HepG2 (cell line): ENCODE measurements around the gene MAFF. TPM values are rescaled to one million over a fixed set of nuclear protein-coding genes. Genes with fewer than 3 reads are reported as not detected.

Source experiments
- CHD2 ChIP-seq: IDR thresholded peaks from 2 replicates; pipeline ENCODE4 v1.6.1; 2011; ENCODE audit warnings: low read depth, low read length, improper control_type of control experiment
- CHD4 ChIP-seq: fragments of 200-600 bp; sonication (generic); IDR thresholded peaks from 2 replicates; pipeline ENCODE4 v1.7.0; 2017; ENCODE audit warnings: mild to moderate bottlenecking, low read length, borderline replicate concordance
- NFE2L2 ChIP-seq: fragments of 150-350 bp; IDR thresholded peaks from 2 replicates; pipeline ENCODE4 v1.6.1; 2014; ENCODE audit warnings: low read length
- PRMT3 ChIP-seq: sonication (generic); formaldehyde crosslinking; IDR thresholded peaks from 2 replicates; pipeline ENCODE4 v1.8.1; 2022; ENCODE audit warnings: low read depth, mild to moderate bottlenecking, moderate library complexity, missing genetic modification reagents, borderline replicate concordance
- REPIN1 ChIP-seq: sonication (generic); formaldehyde crosslinking; IDR thresholded peaks from 2 replicates; pipeline ENCODE4 v1.8.0; 2022; ENCODE audit warnings: missing genetic modification reagents, low read depth, mild to moderate bottlenecking, borderline replicate concordance
- TOPORS ChIP-seq: sonication (generic); formaldehyde crosslinking; IDR thresholded peaks from 2 replicates; pipeline ENCODE4 v1.8.0; 2023; ENCODE audit warnings: mild to moderate bottlenecking, missing genetic modification reagents
- ZNF232 ChIP-seq: sonication (generic); formaldehyde crosslinking; IDR thresholded peaks from 2 replicates; pipeline ENCODE4 v1.4.0; 2020; ENCODE audit warnings: missing genetic modification reagents, borderline replicate concordance
- ZNF30 ChIP-seq: sonication (generic); formaldehyde crosslinking; IDR thresholded peaks from 2 replicates; pipeline ENCODE4 v1.5.0; 2020; ENCODE audit warnings: mild to moderate bottlenecking, missing genetic modification reagents
- ZNF780A ChIP-seq: sonication (generic); formaldehyde crosslinking; IDR thresholded peaks from 2 replicates; pipeline ENCODE4 v1.8.0; 2022; ENCODE audit warnings: mild to moderate bottlenecking, missing genetic modification reagents, moderate library complexity
- polyA plus RNA-seq, 8 experiments: library from polyadenylated mRNA; depleted of rRNA in 3 of 8; stranded (reverse) in 7 of 8; unstranded in 1 of 8; fragments of >200 nt; fragmentation: Illumina TruSeq in 4 of 8; extraction: Trizol in 4 of 8; gene quantifications; 2 replicates each; pipeline versions ENCODE4 v1.2.1 to v1.2.3, GENCODE V29; 2011 to 2016; ENCODE audit warnings: low read depth in 4 of 8, missing spikeins in 1 of 8, mixed read lengths in 1 of 8; ENCODE audit not compliant: insufficient read depth in 1 of 8
- total RNA-seq, 5 experiments: library from RNA; depleted of rRNA; stranded (reverse); fragments of >200 nt; fragmentation: Illumina TruSeq; extraction: Trizol; gene quantifications; 2 replicates each; pipeline ENCODE4 v1.2.3, GENCODE V29; 2016; ENCODE audit warnings: low read depth in 1 of 5
- TF ChIP-seq, protein P1 (sequence below): sonication (generic); formaldehyde crosslinking; IDR thresholded peaks from 2 replicates; pipeline ENCODE4 v1.4.0; 2020; ENCODE audit warnings: missing genetic modification reagents, borderline replicate concordance
- TF ChIP-seq, protein P2 (sequence below): sonication (generic); formaldehyde crosslinking; IDR thresholded peaks from 2 replicates; pipeline ENCODE4 v1.4.0; 2020; ENCODE audit warnings: missing genetic modification reagents
- TF ChIP-seq, protein P3 (sequence below): sonication (generic); formaldehyde crosslinking; IDR thresholded peaks from 2 replicates; pipeline ENCODE4 v1.5.0; 2020; ENCODE audit warnings: missing genetic modification reagents
- TF ChIP-seq, protein P4 (sequence below): sonication (generic); formaldehyde crosslinking; IDR thresholded peaks from 2 replicates; pipeline ENCODE4 v1.4.0; 2020; ENCODE audit warnings: mild to moderate bottlenecking, missing genetic modification reagents
- TF ChIP-seq, protein P5 (sequence below): sonication (generic); formaldehyde crosslinking; IDR thresholded peaks from 2 replicates; pipeline ENCODE4 v1.4.0; 2020; ENCODE audit warnings: missing genetic modification reagents, borderline replicate concordance

Gene MAFF
- total and polyA plus RNA-seq, 2 of the 13 experiments (the other 11 are each of a cell fraction or from before 2014, with no cell fraction given) = 5.4 to 14.3 TPM

DNA sequence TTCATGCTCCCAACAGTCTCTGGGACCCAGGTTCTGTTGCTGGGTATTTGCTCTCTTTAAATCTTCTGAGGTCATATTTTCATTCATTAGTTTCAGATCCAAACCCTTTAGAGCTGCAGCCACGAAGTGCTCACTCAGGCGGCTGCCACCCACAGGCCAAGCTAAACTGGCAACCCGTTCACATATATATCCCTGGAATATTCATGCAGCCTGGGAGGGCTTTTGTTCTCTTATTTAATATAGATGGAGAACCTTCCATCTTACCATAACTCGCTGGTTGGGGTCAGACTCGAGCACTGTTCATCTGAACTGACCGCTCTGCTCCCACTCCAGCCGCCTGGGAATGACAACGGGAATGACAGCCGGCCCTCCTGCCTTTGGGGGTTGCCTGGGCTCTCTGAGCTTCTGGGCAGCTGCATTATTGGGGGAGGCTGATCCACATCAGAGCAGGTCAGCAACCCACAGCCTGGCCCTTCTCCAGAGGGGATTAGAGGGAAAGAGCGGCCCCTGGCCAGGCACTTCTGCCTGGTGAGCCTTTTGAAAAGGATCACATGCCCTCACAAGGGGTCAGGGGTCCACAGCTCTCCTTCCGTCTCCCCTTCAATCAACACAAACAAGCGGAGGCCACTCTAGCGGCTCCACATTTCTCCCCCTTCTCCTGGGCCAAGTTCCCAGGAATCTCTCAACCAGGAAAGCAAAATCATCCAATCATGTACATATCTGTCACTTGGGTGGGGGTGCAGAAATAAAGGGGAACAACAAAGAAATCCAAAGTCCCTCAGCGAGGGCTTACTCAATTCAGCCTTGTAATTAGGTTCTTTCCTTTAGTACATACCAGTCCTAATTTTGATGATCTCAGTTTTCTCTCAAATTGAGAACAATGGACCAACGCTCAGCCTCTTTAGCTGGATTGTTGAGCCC, 59.2 kb downstream of the MAFF start (continued):
- no peak for TF ChIP-seq ZNF232 (CRISPR knock-in tag)
- no peak for TF ChIP-seq ZNF780A
- TF ChIP-seq, protein P1, sequence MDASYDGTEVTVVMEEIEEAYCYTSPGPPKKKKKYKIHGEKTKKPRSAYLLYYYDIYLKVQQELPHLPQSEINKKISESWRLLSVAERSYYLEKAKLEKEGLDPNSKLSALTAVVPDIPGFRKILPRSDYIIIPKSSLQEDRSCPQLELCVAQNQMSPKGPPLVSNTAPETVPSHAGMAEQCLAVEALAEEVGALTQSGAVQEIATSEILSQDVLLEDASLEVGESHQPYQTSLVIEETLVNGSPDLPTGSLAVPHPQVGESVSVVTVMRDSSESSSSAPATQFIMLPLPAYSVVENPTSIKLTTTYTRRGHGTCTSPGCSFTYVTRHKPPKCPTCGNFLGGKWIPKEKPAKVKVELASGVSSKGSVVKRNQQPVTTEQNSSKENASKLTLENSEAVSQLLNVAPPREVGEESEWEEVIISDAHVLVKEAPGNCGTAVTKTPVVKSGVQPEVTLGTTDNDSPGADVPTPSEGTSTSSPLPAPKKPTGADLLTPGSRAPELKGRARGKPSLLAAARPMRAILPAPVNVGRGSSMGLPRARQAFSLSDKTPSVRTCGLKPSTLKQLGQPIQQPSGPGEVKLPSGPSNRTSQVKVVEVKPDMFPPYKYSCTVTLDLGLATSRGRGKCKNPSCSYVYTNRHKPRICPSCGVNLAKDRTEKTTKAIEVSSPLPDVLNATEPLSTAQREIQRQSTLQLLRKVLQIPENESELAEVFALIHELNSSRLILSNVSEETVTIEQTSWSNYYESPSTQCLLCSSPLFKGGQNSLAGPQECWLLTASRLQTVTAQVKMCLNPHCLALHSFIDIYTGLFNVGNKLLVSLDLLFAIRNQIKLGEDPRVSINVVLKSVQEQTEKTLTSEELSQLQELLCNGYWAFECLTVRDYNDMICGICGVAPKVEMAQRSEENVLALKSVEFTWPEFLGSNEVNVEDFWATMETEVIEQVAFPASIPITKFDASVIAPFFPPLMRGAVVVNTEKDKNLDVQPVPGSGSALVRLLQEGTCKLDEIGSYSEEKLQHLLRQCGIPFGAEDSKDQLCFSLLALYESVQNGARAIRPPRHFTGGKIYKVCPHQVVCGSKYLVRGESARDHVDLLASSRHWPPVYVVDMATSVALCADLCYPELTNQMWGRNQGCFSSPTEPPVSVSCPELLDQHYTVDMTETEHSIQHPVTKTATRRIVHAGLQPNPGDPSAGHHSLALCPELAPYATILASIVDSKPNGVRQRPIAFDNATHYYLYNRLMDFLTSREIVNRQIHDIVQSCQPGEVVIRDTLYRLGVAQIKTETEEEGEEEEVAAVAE = no peak
- no peak for TF ChIP-seq ZNF30 (CRISPR knock-in tag)
- TF ChIP-seq, protein P2, sequence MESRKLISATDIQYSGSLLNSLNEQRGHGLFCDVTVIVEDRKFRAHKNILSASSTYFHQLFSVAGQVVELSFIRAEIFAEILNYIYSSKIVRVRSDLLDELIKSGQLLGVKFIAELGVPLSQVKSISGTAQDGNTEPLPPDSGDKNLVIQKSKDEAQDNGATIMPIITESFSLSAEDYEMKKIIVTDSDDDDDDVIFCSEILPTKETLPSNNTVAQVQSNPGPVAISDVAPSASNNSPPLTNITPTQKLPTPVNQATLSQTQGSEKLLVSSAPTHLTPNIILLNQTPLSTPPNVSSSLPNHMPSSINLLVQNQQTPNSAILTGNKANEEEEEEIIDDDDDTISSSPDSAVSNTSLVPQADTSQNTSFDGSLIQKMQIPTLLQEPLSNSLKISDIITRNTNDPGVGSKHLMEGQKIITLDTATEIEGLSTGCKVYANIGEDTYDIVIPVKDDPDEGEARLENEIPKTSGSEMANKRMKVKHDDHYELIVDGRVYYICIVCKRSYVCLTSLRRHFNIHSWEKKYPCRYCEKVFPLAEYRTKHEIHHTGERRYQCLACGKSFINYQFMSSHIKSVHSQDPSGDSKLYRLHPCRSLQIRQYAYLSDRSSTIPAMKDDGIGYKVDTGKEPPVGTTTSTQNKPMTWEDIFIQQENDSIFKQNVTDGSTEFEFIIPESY (CRISPR knock-in tag) = no peak
- no peak for TF ChIP-seq CHD2
- TF ChIP-seq REPIN1 (CRISPR knock-in tag) = no peak; the same call in 1 of the 2 replicates
- TF ChIP-seq, protein P3, sequence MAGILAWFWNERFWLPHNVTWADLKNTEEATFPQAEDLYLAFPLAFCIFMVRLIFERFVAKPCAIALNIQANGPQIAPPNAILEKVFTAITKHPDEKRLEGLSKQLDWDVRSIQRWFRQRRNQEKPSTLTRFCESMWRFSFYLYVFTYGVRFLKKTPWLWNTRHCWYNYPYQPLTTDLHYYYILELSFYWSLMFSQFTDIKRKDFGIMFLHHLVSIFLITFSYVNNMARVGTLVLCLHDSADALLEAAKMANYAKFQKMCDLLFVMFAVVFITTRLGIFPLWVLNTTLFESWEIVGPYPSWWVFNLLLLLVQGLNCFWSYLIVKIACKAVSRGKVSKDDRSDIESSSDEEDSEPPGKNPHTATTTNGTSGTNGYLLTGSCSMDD (CRISPR knock-in tag) = no peak
- TF ChIP-seq, protein P4, sequence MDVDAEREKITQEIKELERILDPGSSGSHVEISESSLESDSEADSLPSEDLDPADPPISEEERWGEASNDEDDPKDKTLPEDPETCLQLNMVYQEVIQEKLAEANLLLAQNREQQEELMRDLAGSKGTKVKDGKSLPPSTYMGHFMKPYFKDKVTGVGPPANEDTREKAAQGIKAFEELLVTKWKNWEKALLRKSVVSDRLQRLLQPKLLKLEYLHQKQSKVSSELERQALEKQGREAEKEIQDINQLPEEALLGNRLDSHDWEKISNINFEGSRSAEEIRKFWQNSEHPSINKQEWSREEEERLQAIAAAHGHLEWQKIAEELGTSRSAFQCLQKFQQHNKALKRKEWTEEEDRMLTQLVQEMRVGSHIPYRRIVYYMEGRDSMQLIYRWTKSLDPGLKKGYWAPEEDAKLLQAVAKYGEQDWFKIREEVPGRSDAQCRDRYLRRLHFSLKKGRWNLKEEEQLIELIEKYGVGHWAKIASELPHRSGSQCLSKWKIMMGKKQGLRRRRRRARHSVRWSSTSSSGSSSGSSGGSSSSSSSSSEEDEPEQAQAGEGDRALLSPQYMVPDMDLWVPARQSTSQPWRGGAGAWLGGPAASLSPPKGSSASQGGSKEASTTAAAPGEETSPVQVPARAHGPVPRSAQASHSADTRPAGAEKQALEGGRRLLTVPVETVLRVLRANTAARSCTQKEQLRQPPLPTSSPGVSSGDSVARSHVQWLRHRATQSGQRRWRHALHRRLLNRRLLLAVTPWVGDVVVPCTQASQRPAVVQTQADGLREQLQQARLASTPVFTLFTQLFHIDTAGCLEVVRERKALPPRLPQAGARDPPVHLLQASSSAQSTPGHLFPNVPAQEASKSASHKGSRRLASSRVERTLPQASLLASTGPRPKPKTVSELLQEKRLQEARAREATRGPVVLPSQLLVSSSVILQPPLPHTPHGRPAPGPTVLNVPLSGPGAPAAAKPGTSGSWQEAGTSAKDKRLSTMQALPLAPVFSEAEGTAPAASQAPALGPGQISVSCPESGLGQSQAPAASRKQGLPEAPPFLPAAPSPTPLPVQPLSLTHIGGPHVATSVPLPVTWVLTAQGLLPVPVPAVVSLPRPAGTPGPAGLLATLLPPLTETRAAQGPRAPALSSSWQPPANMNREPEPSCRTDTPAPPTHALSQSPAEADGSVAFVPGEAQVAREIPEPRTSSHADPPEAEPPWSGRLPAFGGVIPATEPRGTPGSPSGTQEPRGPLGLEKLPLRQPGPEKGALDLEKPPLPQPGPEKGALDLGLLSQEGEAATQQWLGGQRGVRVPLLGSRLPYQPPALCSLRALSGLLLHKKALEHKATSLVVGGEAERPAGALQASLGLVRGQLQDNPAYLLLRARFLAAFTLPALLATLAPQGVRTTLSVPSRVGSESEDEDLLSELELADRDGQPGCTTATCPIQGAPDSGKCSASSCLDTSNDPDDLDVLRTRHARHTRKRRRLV (CRISPR knock-in tag) = no peak
- no peak for TF ChIP-seq TOPORS
- TF ChIP-seq, protein P5, sequence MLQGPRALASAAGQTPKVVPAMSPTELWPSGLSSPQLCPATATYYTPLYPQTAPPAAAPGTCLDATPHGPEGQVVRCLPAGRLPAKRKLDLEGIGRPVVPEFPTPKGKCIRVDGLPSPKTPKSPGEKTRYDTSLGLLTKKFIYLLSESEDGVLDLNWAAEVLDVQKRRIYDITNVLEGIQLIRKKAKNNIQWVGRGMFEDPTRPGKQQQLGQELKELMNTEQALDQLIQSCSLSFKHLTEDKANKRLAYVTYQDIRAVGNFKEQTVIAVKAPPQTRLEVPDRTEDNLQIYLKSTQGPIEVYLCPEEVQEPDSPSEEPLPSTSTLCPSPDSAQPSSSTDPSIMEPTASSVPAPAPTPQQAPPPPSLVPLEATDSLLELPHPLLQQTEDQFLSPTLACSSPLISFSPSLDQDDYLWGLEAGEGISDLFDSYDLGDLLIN = no peak
- no peak for TF ChIP-seq CHD4
- no peak for TF ChIP-seq NFE2L2
- no peak for TF ChIP-seq PRMT3 (CRISPR knock-in tag)
